GM12865 (cell line): ENCODE data around the gene PDE11A.
"Not testable (repeated sequence)": the region's sequence is repeated elsewhere in the genome, so short reads cannot be mapped to it uniquely, and the experiment has no call there.

Experiments used
- DNase-seq: peaks from one replicate; pipeline ENCODE4 v3.0.0; 2010; ENCODE audit warnings: low read depth
- H3K4me3 ChIP-seq: 2 replicates; pipeline ENCODE4 v1.5.1; 2011; ENCODE audit warnings: mild to moderate bottlenecking, low read depth, low read length, control low read depth
- CTCF ChIP-seq: IDR thresholded peaks from 2 replicates; pipeline ENCODE4 v1.5.1; 2011; ENCODE audit warnings: low read length, control low read depth, low read depth, inconsistent platforms; ENCODE audit not compliant: insufficient read depth; ENCODE audit errors: missing control alignments

The PDE11A gene

GRCh38 chr2:177964892-177965291 lies 107.7 kb downstream of the PDE11A start:
- DNase-seq, result no peak
- no peak for TF ChIP-seq CTCF
- H3K4me3 ChIP-seq, result no peak overlapping the region

GRCh38 chr2:177952151-177952550 lies 120.4 kb downstream of the PDE11A start:
- no peak for DNase-seq
- H3K4me3 ChIP-seq, result no peak overlapping the region
- no peak for TF ChIP-seq CTCF

- not testable (repeated sequence) for DNase-seq, H3K4me3 ChIP-seq
Observed at GRCh38 chr2:177947598-177947997, 125.0 kb downstream of the PDE11A start.

GRCh38 chr2:177944530-177944929 lies 128.0 kb downstream of the PDE11A start:
- not testable (repeated sequence) for H3K4me3 ChIP-seq, DNase-seq

GRCh38 chr2:177942731-177943130 lies 129.8 kb downstream of the PDE11A start:
- no peak for DNase-seq
- no peak for TF ChIP-seq CTCF
- H3K4me3 ChIP-seq, result no peak overlapping the region

- H3K4me3 ChIP-seq, result no peak overlapping the region
- DNase-seq, result no peak
- TF ChIP-seq CTCF, result no peak
Observed at GRCh38 chr2:177939211-177939610, 133.4 kb downstream of the PDE11A start.

GRCh38 chr2:177930916-177931315 lies 141.7 kb downstream of the PDE11A start:
- no peak for TF ChIP-seq CTCF
- DNase-seq, result no peak
- H3K4me3 ChIP-seq, result no peak overlapping the region

- no peak overlapping the region for H3K4me3 ChIP-seq
- TF ChIP-seq CTCF, result no peak
Observed at GRCh38 chr2:177929662-177930522, 142.7 kb downstream of the PDE11A start.

More at GRCh38 chr2:177929662-177930522, 142.7 kb downstream of the PDE11A start:
- DNase-seq, result no peak
